Cortex of kidney (tissue), 1 donor: ENCODE measurements around the gene C1D.

ENCODE experiments used
- DNase-seq: peaks from one replicate; lab custom pipeline; 2025; lab: John Stamatoyannopoulos, UW

Gene C1D

GRCh38 chr2:68057658-68058396, 5.0 kb downstream of the C1D start:
- DNase-seq = no peak

GRCh38 chr2:68052717-68053422, 9.9 kb downstream of the C1D start:
- DNase-seq = no peak

GRCh38 chr2:68050353-68050752, 12.5 kb downstream of the C1D start:
- DNase-seq = no peak

- no peak for DNase-seq
These were observed 16.1 kb downstream of the C1D start for GRCh38 chr2:68046642-68047240.

GRCh38 chr2:68046224-68046623, 16.6 kb downstream of the C1D start:
- no peak for DNase-seq

- no peak for DNase-seq
These were observed 17.5 kb downstream of the C1D start for GRCh38 chr2:68045342-68045741.

- no peak for DNase-seq
These were observed 18.7 kb downstream of the C1D start for GRCh38 chr2:68044099-68044498.

- DNase-seq = no peak
These were observed 19.1 kb downstream of the C1D start for GRCh38 chr2:68043695-68044094.

- DNase-seq = no peak
These were observed 19.8 kb downstream of the C1D start for GRCh38 chr2:68043032-68043431.

GRCh38 chr2:68041704-68042245, 21.0 kb downstream of the C1D start:
- DNase-seq = no peak

- DNase-seq = no peak
These were observed 22.7 kb downstream of the C1D start for GRCh38 chr2:68040078-68040477.

- no peak for DNase-seq
These were observed 23.5 kb downstream of the C1D start for GRCh38 chr2:68039317-68039716.

- DNase-seq = no peak
These were observed 30.1 kb downstream of the C1D start for GRCh38 chr2:68032702-68033101.

GRCh38 chr2:68031542-68032160, 31.2 kb downstream of the C1D start:
- no peak for DNase-seq

GRCh38 chr2:68031043-68031442, 31.8 kb downstream of the C1D start:
- DNase-seq = no peak

GRCh38 chr2:68030529-68030928, 32.3 kb downstream of the C1D start:
- no peak for DNase-seq

- DNase-seq = no peak
These were observed 34.8 kb downstream of the C1D start for GRCh38 chr2:68027959-68028358.

GRCh38 chr2:68024450-68024849, 38.4 kb downstream of the C1D start:
- DNase-seq = no peak

GRCh38 chr2:68023904-68024303, 38.9 kb downstream of the C1D start:
- DNase-seq = no peak

GRCh38 chr2:68018727-68019126, 44.1 kb downstream of the C1D start:
- no peak for DNase-seq

GRCh38 chr2:68009526-68009925, 53.3 kb downstream of the C1D start:
- no peak for DNase-seq

- DNase-seq = no peak
These were observed 62.5 kb downstream of the C1D start for GRCh38 chr2:68000170-68000825.
